A172 (cell line): Measurements from ENCODE around the gene IDUA. TPM values are rescaled to one million over a fixed set of nuclear protein-coding genes. Genes with fewer than 3 reads are reported as not detected.

Experiments used
- DNase-seq: peaks from one replicate; pipeline ENCODE4 v3.0.0-alpha.2; 2015; ENCODE audit warnings: low spot score
- total RNA-seq: library from RNA; depleted of rRNA; stranded (reverse); fragments of >200 nt; shearing (Covaris generic); gene quantifications from 2 replicates; pipeline ENCODE4 v1.2.3, GENCODE V29; 2014

The IDUA gene
- total RNA-seq, 1 experiment from 2014 or later, result 14.1 TPM

- no peak for DNase-seq
Observed at GRCh38 chr4:1015179-1015578, 28.3 kb downstream of the IDUA start.

- DNase-seq, result no peak
Observed at GRCh38 chr4:1015746-1016145, 28.9 kb downstream of the IDUA start.

GRCh38 chr4:1017211-1017610 is 30.4 kb downstream of the IDUA start:
- no peak for DNase-seq

GRCh38 chr4:1017706-1018105 is 30.9 kb downstream of the IDUA start:
- DNase-seq, result no peak

- no peak for DNase-seq
Observed at GRCh38 chr4:1018147-1019020, 31.5 kb downstream of the IDUA start.

GRCh38 chr4:1019320-1019719 is 32.5 kb downstream of the IDUA start:
- DNase-seq, result no peak

GRCh38 chr4:1019729-1020470 is 33.1 kb downstream of the IDUA start:
- no peak for DNase-seq

GRCh38 chr4:1021386-1022050 is 34.7 kb downstream of the IDUA start:
- no peak for DNase-seq

- no peak for DNase-seq
Observed at GRCh38 chr4:1022051-1022738, 35.4 kb downstream of the IDUA start.

GRCh38 chr4:1022739-1023066 is 35.9 kb downstream of the IDUA start:
- DNase-seq, result no peak

GRCh38 chr4:1023075-1023640 is 36.3 kb downstream of the IDUA start:
- DNase-seq, result no peak

GRCh38 chr4:1023895-1024740 is 37.3 kb downstream of the IDUA start:
- no peak for DNase-seq

- DNase-seq, result no peak
Observed at GRCh38 chr4:1024882-1025545, 38.2 kb downstream of the IDUA start.

GRCh38 chr4:1026115-1026514 is 39.3 kb downstream of the IDUA start:
- DNase-seq, result peak; percentile 45

- DNase-seq, result no peak
Observed at GRCh38 chr4:1027219-1027914, 40.5 kb downstream of the IDUA start.

- no peak for DNase-seq
Observed at GRCh38 chr4:1027915-1028238, 41.0 kb downstream of the IDUA start.

- DNase-seq, result no peak
Observed at GRCh38 chr4:1028574-1029220, 41.9 kb downstream of the IDUA start.

- DNase-seq, result no peak
Observed at GRCh38 chr4:1029529-1029928, 42.7 kb downstream of the IDUA start.

- no peak for DNase-seq
Observed at GRCh38 chr4:1030031-1030430, 43.2 kb downstream of the IDUA start.
